Cerebellar cortex (tissue), 1 donor: Measurements from ENCODE around the gene KLHL29.

Experiments
- DNase-seq: peaks from one replicate; pipeline ENCODE4 v3.0.0-alpha.2; 2015; ENCODE audit warnings: low spot score

The KLHL29 gene

GRCh38 chr2:23531280-23531679 is 146.3 kb downstream of the KLHL29 start:
- DNase-seq = no peak

- DNase-seq = no peak
These were observed 146.9 kb downstream of the KLHL29 start for GRCh38 chr2:23531881-23532280.

- DNase-seq = no peak
These were observed 147.7 kb downstream of the KLHL29 start for GRCh38 chr2:23532391-23533337.

GRCh38 chr2:23533338-23533695 is 148.3 kb downstream of the KLHL29 start:
- DNase-seq = no peak

GRCh38 chr2:23534771-23535170 is 149.8 kb downstream of the KLHL29 start:
- no peak for DNase-seq

GRCh38 chr2:23536326-23536725 is 151.3 kb downstream of the KLHL29 start:
- no peak for DNase-seq

- no peak for DNase-seq
These were observed 153.0 kb downstream of the KLHL29 start for GRCh38 chr2:23537991-23538390.

GRCh38 chr2:23538566-23538965 is 153.6 kb downstream of the KLHL29 start:
- DNase-seq = no peak

GRCh38 chr2:23540804-23541360 is 155.9 kb downstream of the KLHL29 start:
- DNase-seq = no peak

- no peak for DNase-seq
These were observed 156.7 kb downstream of the KLHL29 start for GRCh38 chr2:23541503-23542229.

- no peak for DNase-seq
These were observed 157.3 kb downstream of the KLHL29 start for GRCh38 chr2:23542230-23542789.

GRCh38 chr2:23543302-23543701 is 158.3 kb downstream of the KLHL29 start:
- no peak for DNase-seq

GRCh38 chr2:23543728-23544127 is 158.7 kb downstream of the KLHL29 start:
- no peak for DNase-seq

- no peak for DNase-seq
These were observed 159.8 kb downstream of the KLHL29 start for GRCh38 chr2:23544589-23545295.

GRCh38 chr2:23545396-23545795 is 160.4 kb downstream of the KLHL29 start:
- DNase-seq = peak; percentile 17

GRCh38 chr2:23545811-23546210 is 160.8 kb downstream of the KLHL29 start:
- DNase-seq = peak; percentile 47

- DNase-seq = no peak
These were observed 161.9 kb downstream of the KLHL29 start for GRCh38 chr2:23546913-23547312.

GRCh38 chr2:23547725-23548124 is 162.7 kb downstream of the KLHL29 start:
- no peak for DNase-seq

GRCh38 chr2:23548143-23548769 is 163.3 kb downstream of the KLHL29 start:
- DNase-seq = no peak

GRCh38 chr2:23549051-23549450 is 164.1 kb downstream of the KLHL29 start:
- no peak for DNase-seq

- no peak for DNase-seq
These were observed 165.0 kb downstream of the KLHL29 start for GRCh38 chr2:23549821-23550530.
